K562 (cell line): ENCODE measurements around the gene TXNRD2. TPM values are rescaled to one million over a fixed set of nuclear protein-coding genes. Genes with fewer than 3 reads are reported as not detected.
A peak's percentile ranks its signal among the peaks of the same experiment; 100 is the strongest.

Experiments used
- NFATC3 ChIP-seq: fragments of 450-650 bp; IDR thresholded peaks from 2 replicates; pipeline ENCODE4 v1.6.1; 2017; ENCODE audit warnings: mild to moderate bottlenecking
- SAFB ChIP-seq: fragments of 200-400 bp; formaldehyde crosslinking; IDR thresholded peaks from 2 replicates; pipeline ENCODE4 v1.6.1; 2017; ENCODE audit warnings: low read depth, low read length, borderline replicate concordance
- polyA plus RNA-seq, 8 experiments: library from polyadenylated mRNA; depleted of rRNA in 4 of 8; stranded (reverse) in 5 of 8; unstranded in 3 of 8; fragments of >200 nt; fragmentation: Nextera tagmentation in 2 of 8; fragmentation: Illumina TruSeq in 1 of 8; extraction: Ambion mirVana in 2 of 8; extraction: Trizol in 1 of 8; gene quantifications; 2 replicates each; pipeline versions ENCODE4 v1.2.1 to v1.2.3, GENCODE V29; 2011 to 2014; ENCODE audit warnings: inconsistent platforms in 1 of 8, missing spikeins in 1 of 8
- total RNA-seq, 7 experiments: library from RNA; depleted of rRNA in 6 of 7; stranded (reverse); fragments of >200 nt in 6 of 7; fragmentation: Illumina TruSeq in 2 of 7; extraction: Trizol in 2 of 7; gene quantifications; 2 replicates each; pipeline versions ENCODE4 v1.2.1 to v1.2.3, GENCODE V29; 2011 to 2021; ENCODE audit warnings: low replicate concordance in 1 of 7
- TF ChIP-seq, protein P1 (sequence below): sonication (generic); formaldehyde crosslinking; IDR thresholded peaks from 2 replicates; pipeline ENCODE4 v1.8.0; 2022; ENCODE audit warnings: mild to moderate bottlenecking, missing genetic modification reagents
- TF ChIP-seq, protein P2 (sequence below), 2 experiments: IDR thresholded peaks; 2 replicates each; pipeline ENCODE4 v1.6.1; 2011; ENCODE audit warnings: borderline replicate concordance in 1 of 2, control low read depth in 1 of 2, low read depth in 1 of 2, low read length in 1 of 2, mild to moderate bottlenecking in 1 of 2, mixed read lengths in 1 of 2, moderate library complexity in 1 of 2; ENCODE audit not compliant: insufficient read depth in 1 of 2, insufficient read length in 1 of 2, poor library complexity in 1 of 2, severe bottlenecking in 1 of 2; ENCODE audit errors: extremely low read depth in 1 of 2
- TF ChIP-seq, protein P3 (sequence below), 2 experiments: fragments of 450-650 bp; IDR thresholded peaks; 2 replicates each; pipeline ENCODE4 v1.6.1; 2018; ENCODE audit warnings: mild to moderate bottlenecking in 2 of 2, low read depth in 1 of 2; ENCODE audit not compliant: partially characterized antibody in 2 of 2
- TF ChIP-seq, protein P4 (sequence below): fragments of 450-650 bp; IDR thresholded peaks from 2 replicates; pipeline ENCODE4 v1.6.1; 2016; ENCODE audit warnings: low read depth
- TF ChIP-seq, protein P5 (sequence below): fragments of 250-450 bp; sonication (Bioruptor Pico); IDR thresholded peaks from 2 replicates; pipeline ENCODE4 v1.8.0; 2022; ENCODE audit warnings: moderate library complexity, mild to moderate bottlenecking, inconsistent platforms

Gene TXNRD2
- total and polyA plus RNA-seq, 9 of the 15 experiments (the other 6 are each of a cell fraction or from before 2014, with no cell fraction given), result 3.3 to 80.2 (median 49.4) TPM

DNA sequence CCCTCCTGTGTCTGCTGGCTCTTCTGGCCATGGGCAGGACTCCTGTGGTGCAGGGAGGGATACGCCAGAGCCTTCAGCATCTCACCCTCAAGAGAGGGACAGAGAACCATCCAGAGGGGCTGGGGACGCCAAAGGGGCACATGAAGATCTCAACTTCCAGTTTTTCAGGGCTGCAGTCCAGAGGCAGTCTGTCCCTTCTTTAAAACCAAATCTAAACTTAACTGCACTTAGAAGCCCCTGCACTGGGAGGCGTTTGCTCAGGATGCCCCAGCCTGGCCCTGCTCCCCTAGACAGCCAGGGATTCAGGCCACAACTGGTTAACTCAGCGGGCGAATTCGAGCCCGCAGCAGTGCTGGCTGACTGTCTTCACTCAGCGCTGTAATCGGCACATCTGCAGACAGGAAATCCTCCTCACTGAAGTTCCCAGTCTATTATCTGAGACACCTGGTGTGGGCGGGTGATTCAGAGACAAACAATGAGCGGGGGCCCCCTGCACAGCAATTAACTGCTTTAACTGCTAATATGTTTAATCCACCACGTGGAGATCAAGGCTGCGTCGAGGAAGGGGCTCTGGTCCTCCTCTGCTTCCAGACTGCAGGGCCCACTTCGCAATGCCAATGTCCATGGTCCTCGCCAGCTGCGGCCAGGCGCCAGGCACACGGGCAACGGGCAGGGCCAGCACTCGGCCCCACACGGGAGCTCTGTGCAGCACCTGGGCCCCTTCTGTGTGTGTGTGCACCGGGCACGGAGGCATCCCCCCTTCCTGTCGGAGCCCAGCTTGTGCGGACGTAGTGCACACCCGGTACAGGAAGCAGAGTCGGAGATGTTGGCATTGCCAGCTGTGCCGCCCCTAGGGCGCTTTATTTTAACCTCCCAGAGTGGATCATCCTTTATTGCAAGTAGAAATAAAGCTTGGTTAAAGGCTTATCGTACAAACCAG is 50.0 kb downstream of the TXNRD2 start (continued):
- TF ChIP-seq, protein P1, sequence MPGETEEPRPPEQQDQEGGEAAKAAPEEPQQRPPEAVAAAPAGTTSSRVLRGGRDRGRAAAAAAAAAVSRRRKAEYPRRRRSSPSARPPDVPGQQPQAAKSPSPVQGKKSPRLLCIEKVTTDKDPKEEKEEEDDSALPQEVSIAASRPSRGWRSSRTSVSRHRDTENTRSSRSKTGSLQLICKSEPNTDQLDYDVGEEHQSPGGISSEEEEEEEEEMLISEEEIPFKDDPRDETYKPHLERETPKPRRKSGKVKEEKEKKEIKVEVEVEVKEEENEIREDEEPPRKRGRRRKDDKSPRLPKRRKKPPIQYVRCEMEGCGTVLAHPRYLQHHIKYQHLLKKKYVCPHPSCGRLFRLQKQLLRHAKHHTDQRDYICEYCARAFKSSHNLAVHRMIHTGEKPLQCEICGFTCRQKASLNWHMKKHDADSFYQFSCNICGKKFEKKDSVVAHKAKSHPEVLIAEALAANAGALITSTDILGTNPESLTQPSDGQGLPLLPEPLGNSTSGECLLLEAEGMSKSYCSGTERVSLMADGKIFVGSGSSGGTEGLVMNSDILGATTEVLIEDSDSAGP (CRISPR knock-in tag), result no peak
- no peak for TF ChIP-seq SAFB
- TF ChIP-seq, protein P2, sequence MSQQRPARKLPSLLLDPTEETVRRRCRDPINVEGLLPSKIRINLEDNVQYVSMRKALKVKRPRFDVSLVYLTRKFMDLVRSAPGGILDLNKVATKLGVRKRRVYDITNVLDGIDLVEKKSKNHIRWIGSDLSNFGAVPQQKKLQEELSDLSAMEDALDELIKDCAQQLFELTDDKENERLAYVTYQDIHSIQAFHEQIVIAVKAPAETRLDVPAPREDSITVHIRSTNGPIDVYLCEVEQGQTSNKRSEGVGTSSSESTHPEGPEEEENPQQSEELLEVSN (IDR thresholded peaks at IDR 0.05; ENCODE audit: borderline replicate concordance in 1 of 2, extremely low read depth in 1 of 2, insufficient read depth in 1 of 2, insufficient read length in 1 of 2, low read depth in 1 of 2, low read length in 1 of 2, poor library complexity in 1 of 2, severe bottlenecking in 1 of 2), result peak; percentile 71 to 90
- TF ChIP-seq, protein P3, sequence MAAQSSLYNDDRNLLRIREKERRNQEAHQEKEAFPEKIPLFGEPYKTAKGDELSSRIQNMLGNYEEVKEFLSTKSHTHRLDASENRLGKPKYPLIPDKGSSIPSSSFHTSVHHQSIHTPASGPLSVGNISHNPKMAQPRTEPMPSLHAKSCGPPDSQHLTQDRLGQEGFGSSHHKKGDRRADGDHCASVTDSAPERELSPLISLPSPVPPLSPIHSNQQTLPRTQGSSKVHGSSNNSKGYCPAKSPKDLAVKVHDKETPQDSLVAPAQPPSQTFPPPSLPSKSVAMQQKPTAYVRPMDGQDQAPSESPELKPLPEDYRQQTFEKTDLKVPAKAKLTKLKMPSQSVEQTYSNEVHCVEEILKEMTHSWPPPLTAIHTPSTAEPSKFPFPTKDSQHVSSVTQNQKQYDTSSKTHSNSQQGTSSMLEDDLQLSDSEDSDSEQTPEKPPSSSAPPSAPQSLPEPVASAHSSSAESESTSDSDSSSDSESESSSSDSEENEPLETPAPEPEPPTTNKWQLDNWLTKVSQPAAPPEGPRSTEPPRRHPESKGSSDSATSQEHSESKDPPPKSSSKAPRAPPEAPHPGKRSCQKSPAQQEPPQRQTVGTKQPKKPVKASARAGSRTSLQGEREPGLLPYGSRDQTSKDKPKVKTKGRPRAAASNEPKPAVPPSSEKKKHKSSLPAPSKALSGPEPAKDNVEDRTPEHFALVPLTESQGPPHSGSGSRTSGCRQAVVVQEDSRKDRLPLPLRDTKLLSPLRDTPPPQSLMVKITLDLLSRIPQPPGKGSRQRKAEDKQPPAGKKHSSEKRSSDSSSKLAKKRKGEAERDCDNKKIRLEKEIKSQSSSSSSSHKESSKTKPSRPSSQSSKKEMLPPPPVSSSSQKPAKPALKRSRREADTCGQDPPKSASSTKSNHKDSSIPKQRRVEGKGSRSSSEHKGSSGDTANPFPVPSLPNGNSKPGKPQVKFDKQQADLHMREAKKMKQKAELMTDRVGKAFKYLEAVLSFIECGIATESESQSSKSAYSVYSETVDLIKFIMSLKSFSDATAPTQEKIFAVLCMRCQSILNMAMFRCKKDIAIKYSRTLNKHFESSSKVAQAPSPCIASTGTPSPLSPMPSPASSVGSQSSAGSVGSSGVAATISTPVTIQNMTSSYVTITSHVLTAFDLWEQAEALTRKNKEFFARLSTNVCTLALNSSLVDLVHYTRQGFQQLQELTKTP (IDR thresholded peaks at IDR 0.05; ENCODE audit: low read depth in 1 of 2, partially characterized antibody in 2 of 2), result peak in 1 of 2 experiments; percentile 93
- TF ChIP-seq, protein P4, sequence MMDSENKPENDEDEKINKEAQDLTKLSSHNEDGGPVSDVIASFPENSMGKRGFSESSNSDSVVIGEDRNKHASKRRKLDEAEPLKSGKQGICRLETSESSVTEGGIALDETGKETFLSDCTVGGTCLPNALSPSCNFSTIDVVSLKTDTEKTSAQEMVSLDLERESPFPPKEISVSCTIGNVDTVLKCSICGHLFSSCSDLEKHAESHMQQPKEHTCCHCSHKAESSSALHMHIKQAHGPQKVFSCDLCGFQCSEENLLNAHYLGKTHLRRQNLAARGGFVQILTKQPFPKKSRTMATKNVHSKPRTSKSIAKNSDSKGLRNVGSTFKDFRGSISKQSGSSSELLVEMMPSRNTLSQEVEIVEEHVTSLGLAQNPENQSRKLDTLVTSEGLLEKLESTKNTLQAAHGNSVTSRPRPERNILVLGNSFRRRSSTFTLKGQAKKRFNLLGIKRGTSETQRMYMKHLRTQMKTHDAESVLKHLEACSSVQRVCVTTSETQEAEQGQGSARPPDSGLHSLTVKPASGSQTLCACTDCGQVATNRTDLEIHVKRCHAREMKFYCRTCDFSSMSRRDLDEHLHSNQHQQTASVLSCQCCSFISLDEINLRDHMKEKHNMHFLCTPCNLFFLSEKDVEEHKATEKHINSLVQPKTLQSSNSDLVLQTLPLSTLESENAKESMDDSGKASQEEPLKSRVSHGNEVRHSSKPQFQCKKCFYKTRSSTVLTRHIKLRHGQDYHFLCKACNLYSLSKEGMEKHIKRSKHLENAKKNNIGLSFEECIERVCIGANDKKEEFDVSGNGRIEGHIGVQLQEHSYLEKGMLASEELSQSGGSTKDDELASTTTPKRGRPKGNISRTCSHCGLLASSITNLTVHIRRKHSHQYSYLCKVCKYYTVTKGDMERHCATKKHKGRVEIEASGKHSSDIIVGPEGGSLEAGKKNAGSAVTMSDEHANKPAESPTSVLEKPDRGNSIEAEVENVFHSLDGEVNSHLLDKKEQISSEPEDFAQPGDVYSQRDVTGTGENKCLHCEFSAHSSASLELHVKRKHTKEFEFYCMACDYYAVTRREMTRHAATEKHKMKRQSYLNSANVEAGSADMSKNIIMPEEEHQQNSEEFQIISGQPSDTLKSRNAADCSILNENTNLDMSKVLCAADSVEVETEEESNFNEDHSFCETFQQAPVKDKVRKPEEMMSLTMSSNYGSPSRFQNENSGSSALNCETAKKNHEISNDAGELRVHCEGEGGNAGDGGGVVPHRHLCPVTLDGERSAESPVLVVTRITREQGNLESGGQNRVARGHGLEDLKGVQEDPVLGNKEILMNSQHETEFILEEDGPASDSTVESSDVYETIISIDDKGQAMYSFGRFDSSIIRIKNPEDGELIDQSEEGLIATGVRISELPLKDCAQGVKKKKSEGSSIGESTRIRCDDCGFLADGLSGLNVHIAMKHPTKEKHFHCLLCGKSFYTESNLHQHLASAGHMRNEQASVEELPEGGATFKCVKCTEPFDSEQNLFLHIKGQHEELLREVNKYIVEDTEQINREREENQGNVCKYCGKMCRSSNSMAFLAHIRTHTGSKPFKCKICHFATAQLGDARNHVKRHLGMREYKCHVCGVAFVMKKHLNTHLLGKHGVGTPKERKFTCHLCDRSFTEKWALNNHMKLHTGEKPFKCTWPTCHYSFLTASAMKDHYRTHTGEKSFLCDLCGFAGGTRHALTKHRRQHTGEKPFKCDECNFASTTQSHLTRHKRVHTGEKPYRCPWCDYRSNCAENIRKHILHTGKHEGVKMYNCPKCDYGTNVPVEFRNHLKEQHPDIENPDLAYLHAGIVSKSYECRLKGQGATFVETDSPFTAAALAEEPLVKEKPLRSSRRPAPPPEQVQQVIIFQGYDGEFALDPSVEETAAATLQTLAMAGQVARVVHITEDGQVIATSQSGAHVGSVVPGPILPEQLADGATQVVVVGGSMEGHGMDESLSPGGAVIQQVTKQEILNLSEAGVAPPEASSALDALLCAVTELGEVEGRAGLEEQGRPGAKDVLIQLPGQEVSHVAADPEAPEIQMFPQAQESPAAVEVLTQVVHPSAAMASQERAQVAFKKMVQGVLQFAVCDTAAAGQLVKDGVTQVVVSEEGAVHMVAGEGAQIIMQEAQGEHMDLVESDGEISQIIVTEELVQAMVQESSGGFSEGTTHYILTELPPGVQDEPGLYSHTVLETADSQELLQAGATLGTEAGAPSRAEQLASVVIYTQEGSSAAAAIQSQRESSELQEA, result no peak; the same call in 1 of the 2 replicates
- TF ChIP-seq NFATC3, result peak; percentile 89; the same call in 1 of the 2 replicates
- TF ChIP-seq, protein P5, sequence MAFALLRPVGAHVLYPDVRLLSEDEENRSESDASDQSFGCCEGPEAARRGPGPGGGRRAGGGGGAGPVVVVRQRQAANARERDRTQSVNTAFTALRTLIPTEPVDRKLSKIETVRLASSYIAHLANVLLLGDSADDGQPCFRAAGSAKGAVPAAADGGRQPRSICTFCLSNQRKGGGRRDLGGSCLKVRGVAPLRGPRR, result no peak
